ENCODE data around the gene TSHZ1.

The TSHZ1 gene

DNA sequence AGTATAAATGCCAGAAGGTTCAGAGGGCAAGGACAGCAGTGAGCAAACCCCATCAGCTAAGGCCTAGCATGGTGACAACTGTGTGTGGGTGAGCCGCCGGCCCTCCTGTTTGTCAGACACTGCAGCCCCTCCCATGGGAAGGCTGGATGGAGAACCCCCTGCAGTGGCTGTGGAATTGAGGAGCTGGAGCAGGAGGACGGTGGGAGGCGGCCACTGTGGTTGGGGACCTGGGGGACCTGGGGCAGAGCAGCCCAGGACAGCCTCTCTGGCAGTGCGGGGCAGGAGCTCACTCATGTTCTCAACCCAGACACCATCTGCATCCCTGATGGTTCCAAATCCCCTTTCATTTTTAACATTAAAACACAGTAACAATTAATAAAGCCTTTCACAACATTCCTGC, 68.8 kb downstream of the TSHZ1 start:
- DNase-seq = no peak

DNA sequence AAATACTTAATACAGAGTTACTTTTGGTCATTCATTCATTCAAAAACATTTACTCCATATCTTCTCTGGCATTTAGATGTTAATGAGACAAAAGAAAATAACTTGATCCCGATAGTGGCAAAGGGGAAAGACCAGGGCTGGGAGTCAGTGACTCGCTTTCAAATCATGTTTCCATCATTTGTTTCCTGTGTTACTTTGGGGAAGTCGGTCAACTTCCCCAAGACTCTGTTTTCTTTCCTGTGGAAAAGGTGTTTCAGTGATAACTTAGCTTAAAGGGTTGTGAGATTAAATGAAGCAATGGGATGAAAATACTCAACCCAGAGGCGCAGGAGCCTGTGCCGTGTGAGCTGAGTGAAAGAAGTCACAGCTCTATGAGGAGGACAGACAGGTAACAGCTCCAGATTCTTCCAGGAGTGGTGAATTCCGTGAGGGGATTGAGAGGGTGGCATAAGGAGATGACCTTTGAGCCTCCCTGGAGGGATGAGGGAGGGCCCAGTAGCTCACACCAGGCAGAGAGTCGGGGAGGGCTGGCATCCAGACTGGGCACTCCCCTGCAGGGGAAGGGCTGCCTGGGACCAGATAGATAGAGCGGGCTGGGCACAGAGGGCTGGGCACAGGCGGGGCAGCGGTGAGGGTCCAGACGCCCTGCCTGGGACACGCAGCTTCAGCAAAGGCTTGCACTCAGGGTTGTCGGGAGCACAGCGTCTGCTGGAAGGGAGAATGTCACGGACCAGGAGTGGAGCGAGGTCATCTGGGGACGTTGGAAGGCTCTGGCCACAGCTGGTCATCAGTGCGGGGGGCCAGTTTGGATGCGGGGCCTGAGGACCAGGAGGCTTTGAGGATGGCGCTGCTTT, 70.1 kb downstream of the TSHZ1 start:
- DNase-seq = no peak

DNA sequence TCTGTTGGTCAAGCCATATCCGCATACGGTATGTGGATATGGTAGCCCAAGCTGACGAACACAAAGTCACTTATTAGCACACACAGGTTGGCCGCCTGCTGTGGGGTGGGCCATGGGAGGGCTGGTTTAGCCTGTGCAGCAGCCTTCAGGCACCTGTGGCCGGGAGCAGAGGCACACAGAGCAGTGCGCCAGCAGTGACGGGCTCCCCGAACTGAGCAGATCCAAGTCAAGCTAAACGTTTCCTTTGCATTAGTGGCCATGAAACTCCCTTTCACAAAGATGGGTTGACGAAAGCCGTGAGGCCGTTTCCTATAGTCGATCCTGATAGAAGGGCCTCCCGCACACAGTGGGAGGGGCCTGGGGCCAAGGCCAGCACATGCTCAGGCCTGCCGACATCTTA, 72.1 kb downstream of the TSHZ1 start:
- DNase-seq = no peak

DNA sequence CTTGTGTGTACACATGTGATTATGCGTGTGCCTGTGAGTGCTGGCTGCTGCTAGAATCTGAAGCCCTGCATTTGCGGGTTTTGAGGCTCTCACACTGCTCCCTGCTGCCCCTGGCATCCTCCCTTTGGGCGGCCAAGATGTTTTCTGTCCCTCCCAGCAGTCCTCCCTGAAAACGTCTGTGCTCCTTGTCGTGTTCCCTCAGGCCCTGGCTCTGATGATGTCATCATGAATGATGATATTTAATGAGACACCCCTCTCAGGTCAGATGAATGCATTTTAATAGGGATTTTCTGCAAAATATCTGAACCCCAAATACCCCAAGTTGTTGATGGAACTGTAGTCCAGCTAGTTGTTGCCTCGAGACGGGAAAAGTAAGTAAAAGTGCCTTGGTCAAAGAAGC, 73.1 kb downstream of the TSHZ1 start:
- DNase-seq = no peak

DNA sequence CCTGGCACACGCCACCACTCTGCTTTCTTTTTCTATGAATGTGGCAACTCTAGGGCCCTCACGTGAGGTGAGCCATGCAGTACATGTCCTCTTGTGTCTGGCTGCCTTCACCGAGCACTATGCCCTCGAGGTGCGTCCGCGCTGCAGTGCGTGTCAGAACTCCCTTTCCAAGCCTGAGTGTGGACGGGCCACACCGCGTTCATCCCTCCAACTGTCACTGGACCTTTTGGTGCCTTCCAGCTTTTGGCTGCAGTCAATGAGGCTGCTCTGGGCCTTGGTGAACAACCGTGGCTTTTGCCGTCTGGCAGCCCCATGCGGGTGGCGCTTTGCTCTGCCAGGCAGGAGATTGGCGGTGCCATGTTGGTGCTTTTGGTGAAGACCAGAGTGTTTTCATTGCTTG, 74.0 kb downstream of the TSHZ1 start:
- no peak for DNase-seq

DNA sequence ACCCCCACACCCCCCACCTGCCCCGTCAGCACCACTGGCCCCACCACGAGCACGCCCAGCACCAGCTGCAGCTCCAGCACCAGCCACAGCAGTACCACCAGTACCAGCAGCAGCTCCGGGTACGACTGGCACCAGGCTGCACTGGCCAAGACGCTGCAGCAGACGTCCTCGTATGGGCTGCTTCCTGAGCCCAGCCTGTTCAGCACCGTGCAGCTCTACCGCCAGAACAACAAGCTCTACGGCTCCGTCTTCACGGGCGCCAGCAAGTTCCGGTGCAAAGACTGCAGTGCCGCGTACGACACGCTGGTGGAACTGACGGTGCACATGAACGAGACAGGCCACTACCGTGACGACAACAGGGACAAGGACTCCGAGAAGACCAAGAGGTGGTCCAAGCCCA, 75.3 kb downstream of the TSHZ1 start:
- DNase-seq = no peak

DNA sequence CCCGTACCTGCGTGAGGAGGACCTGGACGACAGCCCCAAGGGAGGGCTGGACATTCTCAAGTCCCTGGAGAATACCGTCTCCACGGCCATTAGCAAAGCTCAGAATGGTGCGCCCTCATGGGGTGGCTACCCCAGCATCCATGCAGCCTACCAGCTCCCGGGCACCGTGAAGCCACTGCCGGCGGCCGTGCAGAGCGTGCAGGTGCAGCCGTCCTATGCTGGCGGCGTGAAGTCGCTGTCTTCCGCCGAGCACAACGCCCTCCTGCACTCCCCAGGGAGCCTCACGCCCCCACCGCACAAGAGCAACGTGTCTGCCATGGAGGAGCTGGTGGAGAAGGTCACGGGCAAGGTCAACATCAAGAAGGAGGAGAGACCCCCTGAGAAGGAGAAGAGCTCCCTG, 76.4 kb downstream of the TSHZ1 start:
- no peak for DNase-seq

DNA sequence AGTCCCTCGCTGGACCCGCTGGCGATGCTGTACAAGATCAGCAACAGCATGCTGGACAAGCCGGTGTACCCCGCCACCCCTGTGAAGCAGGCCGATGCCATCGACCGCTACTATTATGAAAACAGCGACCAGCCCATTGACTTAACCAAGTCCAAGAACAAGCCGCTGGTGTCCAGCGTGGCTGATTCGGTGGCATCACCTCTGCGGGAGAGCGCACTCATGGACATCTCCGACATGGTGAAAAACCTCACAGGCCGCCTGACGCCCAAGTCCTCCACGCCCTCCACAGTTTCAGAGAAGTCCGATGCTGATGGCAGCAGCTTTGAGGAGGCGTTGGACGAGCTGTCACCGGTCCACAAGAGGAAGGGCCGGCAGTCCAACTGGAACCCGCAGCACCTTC, 77.1 kb downstream of the TSHZ1 start:
- DNase-seq = no peak

DNA sequence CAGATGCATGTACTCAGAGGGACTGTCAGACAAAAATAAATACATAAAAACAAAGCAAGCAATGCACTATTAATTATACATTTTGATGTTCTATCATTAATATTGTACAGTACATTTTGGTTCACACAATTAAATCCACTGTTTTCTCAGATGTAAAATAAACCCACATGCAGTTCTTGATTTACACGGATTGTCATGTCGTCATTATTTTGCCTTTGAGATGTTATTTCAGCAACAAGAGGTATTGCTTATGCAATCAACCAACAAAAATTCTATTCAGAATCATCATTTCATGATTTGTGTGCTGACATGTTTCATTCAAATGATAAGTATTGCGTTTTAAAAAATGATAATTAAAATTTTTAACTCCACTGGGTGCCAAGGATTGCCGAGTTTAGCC, 79.2 kb downstream of the TSHZ1 start:
- DNase-seq = no peak

DNA sequence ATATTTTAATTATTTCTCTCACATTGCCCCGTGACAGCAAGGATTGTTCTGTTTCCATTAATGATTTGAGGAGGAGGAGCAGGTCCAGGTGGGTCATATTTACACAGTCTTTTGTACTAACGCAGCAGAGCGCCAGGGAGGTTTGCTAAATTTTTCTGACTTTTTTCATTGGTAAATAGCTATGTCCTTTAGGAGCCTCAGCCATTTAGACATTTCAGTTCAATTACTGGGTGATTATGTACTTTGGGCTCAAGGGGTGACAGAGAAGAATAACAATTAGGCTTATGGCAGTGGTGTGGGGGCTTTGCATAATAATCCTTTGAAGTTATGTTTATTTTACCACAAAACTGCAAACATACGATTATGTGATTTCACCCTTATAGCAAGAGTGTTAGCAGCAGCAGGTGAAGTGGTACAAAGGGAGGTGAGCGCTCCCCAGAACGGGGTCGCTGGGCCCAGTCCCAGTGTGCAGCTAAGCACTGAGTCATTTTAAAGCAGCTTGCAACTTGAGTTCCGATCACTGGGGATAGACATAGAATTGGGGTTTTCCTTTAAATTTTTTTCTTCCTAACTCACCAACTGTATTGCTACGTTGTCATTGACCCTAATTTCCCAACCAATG, 80.3 kb downstream of the TSHZ1 start:
- DNase-seq = no peak

DNA sequence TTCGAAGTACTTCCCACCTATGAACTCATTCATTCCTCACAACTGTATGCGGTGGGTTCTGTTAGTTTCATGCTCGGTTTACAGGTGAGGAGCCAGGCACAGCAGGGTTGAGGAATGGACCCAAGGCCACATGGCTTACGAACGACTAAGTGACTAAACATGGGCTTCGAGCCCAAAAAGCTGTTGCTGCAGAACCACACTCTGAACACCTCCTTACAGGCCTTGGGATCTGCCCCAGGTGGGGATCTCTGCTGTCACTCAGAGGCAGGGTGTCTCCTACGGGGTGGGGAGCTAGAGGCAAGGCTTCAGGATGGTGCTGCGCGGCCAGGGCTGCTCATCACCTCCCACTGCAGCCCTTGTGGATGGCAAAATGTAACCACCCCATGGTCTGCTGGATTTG, 80.9 kb downstream of the TSHZ1 start:
- no peak for DNase-seq

DNA sequence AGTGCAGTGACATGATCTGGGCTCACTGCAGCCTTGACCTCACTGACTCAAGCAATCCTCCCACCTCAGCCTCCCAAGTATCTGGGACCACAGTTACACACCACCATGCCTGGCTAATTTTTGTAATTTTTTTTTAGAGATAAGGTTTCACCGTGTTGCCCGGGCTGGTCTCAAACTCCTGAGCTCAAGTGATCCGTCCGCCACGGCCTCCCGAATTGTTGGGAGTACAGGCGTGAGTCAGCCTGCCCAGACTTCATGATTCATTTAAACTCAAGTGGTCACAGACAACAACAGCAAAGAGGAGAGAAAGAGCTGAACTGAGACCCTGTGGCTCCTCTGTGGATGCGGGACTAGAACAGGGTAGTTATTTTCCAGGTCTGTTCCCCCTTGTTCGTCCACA, 83.0 kb downstream of the TSHZ1 start:
- no peak for DNase-seq

DNA sequence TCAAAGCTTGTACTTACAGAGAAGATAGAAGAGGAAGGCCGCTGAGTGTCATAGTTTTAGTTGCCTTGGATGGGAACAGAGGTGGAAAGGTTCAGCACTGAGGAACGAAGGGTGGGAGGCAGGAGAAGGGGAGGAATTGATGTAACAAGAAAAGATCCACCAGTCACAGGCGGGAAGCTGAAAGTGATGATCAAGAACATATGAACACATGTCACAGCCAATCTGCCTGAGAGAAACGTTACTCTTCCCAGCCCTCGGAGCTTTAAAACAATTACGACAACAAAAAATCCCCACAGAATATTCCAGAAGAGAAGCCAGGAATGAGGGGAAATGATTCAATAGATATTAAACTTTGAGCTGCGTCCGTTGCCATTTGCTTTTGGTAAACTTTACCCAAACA, 87.1 kb downstream of the TSHZ1 start:
- no peak for DNase-seq

DNA sequence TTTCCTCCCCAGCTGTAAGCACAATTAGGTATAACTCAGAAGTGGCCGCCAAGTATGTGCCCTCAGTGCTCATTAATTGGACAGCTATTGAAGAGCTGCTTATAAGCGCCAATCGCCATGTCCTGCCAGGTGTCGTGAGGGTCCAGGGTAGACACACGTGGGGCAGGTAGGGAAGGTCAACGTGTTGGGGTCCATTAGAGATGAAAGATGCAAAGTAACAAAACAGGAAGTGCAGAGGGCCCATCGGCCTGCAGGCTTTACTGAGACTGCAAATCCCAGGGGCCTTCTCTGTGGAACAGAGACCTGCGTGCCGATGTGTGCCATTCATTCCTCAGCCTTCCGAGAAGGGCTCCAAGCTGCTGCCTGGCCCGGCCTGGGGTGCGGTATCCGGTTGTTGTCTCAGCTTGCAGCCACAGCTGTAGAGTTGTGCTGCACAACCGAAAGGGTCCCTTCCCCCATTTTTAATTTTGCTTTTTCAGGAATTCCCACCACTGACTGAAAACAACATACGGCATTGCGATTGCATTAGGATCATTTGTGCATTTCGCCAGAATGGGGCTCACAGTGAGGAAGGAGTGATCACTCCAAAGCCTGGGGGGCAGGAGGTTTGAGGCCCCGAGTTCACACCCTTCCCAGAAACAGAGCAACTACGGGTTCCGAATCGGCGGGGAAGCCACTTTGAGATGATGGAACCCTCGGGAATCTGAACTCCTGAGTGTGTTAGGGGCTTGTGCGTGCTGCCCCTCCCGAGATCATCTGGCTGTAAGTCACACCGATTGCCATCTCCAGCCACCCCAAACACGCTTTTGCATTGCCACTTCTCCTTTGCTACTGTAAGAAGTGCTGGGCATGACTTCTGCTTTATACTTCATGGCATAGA, 94.3 kb downstream of the TSHZ1 start:
- DNase-seq = no peak

DNA sequence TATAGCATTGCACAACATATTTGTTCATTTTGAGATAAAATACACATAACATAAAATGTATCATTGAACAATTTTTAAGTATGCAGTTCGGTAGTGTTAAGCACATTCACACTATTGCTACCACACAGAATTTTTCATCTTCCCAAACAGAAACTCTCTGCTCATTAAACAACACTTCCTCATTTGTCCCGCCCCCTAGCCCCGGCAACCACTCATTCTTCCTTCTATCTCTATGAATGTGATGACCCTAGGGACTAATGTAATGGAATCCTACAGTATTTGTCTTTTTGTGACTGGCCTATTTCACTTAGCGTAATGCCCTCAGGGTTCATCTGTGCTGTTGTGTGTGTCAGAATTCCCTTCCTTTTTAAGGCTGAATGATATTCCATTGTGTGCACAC, 95.4 kb downstream of the TSHZ1 start:
- no peak for DNase-seq

DNA sequence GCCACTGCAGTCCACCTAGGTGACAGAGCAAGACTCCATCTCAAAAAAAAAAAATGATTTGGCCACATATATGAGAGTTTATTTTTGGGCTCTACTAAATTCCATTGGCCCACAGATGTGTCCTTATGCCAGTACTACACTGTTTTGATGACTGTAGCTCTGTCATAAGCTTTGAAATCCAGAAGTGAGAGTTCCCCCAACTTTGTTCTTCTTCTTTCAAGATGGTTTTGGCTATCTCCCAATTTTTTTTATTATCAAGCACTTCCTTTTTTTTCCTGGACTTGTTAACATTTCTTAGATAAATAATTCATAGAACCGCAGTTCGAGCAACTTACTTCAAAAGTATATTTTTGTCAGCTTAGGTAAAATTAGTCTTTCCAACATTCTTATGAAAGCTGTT, 96.9 kb downstream of the TSHZ1 start:
- peak; percentile 18 to 35 for DNase-seq

DNA sequence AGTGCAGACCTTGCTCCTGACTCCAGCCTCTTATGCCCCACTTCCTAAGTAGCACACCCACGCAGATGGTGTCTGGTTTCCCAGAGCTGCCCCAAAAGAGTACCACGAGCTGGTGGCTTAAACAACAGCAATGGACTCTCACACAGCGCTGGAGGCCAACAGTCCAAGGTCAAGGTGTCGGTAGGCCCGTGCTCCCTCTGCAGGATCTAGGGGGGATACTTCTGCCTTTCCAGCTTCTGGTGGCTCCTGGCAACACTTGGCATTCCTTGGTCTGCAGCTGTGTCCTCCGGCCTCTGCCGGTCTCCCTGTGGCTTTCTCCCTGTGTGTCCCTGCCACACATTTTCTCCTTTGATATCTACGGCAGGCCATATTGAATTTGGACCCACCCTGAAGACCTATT, 99.0 kb downstream of the TSHZ1 start:
- no peak for DNase-seq

DNA sequence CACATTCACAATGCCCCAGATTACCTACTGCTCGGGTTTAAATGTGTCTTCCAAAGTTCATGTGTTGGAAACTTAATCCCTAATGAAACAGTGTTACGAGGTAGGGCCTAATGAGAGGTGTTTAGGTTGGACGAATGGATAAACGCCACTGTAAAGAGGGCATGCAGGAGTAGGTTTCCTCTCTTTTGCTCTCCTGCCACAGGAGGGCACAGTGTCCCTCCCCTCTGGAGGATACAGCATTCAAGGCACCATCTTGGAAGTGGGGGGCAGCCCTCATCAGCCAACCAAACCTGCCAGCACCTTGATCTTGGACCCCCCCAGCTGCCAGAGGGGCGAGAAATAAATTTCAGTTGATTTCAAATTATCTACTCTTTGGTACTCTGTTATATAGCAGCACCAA, 103.5 kb downstream of the TSHZ1 start:
- DNase-seq = no peak

DNA sequence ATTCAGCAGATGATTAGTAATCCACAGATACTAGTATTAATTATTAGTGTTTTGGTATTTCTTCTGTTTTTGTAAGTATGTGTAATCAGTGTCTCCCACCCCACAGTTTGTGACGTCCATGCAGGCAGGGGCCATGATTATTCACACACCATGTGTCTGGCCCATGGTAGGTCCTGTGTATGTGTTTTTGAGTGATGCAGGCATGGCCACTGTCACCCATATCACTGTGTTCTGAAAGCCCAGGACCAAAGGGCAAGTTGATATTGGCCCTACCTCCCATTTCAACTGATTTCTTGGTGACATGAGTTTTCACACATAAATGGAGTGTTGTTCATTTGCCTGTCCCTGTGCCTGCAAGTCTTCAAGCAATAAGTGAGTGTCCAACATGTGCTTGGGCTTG, 104.0 kb downstream of the TSHZ1 start:
- DNase-seq = no peak

DNA sequence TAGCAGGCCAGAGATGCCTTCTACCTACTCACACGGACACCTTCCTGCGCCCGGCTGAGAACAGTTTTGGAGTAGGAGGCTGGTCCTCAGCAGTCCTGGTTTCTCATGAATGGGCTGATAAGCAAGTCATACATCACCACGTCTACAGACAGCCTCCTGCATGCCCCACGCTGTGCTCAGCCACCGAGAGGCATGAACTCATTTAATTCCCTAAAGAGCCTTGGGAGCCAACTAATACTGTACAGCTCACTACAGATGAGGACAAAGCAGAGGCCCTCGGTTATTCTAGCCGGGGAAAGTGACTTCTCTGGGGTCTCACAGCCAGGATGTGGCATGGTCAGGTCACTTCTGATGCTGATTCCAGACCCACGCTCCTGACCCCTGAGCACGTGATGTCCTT, 105.6 kb downstream of the TSHZ1 start:
- DNase-seq = no peak

DNA sequence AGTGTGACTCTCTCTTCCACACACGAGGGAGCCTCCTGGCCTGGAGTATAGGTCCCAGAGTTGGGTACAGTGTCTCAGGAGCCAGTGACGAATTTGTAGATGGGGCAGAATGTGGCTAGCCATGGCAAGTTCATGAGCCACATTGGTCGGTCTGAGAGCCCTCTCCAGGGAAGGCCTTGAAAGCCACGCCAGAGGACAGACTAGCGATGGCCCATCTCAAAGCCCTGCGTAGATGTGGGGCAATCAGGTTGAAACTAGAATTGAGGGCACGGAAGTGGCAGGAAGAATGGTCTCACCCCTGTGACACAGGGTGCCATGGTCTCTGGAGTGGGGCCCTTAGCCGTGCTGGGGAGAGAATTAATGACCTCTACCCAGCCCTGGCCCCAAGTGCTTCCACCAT, 106.2 kb downstream of the TSHZ1 start:
- no peak for DNase-seq

DNA sequence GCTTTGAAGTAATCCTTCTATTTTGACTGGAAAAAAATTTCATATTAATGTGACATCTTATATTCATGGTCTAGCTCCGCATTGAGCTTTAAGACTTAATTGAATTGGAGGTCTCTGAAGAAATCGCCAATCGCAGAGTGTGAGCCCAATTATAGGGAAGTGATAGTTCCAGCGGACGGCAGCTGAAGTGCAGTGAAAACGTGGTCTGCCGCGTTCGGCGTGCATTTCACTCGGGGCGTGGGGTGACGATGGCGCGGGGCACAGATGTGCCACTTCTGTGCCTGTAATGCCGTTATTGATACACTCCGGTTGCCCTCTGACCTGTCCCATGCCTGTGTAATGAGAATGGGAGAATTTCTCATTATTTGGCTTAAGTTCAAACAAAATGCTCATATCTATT, 106.7 kb downstream of the TSHZ1 start:
- no peak for DNase-seq

DNA sequence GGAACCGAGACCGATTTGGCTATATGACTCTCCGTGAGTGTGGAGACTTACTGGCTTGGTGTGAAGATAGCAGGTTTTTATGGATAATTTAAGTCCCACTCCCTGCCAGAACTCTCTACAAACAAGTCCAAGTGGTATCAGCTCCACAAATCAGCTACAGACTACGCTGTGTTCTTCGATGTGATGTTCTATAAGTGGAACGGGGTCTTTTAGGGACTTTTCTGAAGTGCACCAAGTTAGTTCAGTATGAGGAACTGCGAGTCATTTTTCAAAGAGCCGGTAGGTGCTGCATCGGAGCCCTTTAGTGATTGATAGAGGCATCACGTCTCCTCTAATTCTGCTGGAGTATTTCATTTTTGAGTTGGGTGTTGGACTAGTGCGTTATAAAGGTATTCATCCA, 107.1 kb downstream of the TSHZ1 start:
- no peak for DNase-seq

DNA sequence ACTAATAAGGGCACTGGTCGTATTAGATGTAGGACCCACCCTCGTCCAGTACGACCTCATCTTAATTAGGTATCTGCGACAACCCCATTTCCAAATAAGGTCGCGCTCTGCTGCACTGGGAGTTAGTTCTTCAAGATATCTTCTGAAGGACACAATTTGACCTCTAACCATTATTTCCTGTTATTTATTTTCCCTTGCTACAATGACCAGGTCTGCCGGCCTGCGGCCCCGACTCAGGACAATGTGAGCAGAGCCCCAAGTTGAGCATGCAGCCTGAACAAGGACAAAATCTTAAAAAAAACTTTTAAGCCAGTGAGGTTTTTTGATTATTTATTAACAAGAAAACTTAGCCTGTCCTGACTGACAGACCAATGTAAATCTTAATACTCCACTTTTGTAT, 109.3 kb downstream of the TSHZ1 start:
- no peak for DNase-seq
